Colonic mucosa (tissue), 4 donors: ENCODE measurements around the gene PHYHIPL. TPM values are rescaled to one million over a fixed set of nuclear protein-coding genes. Genes with fewer than 3 reads are reported as not detected.

Experiments used
- DNase-seq: peaks from one replicate; pipeline ENCODE4 v3.0.0-alpha.2; 2020
- H3K27ac ChIP-seq: fragments of 200-600 bp; one replicate; pipeline ENCODE4 v1.8.0; 2021
- H3K27me3 ChIP-seq: fragments of 200-600 bp; one replicate; pipeline ENCODE4 v1.8.0; 2021
- H3K36me3 ChIP-seq: fragments of 200-600 bp; one replicate; pipeline ENCODE4 v1.8.0; 2021
- H3K4me1 ChIP-seq: fragments of 200-600 bp; one replicate; pipeline ENCODE4 v1.8.0; 2021; ENCODE audit warnings: mild to moderate bottlenecking
- H3K4me3 ChIP-seq: fragments of 200-600 bp; one replicate; pipeline ENCODE4 v1.8.0; 2021
- H3K9ac ChIP-seq, 2 donors: one replicate each; pipeline ENCODE4 v1.7.0; 2013; ENCODE audit warnings: control low read depth in 2 of 2, low read depth in 2 of 2, low read length in 2 of 2
- H3K9me3 ChIP-seq: fragments of 200-600 bp; one replicate; pipeline ENCODE4 v1.8.0; 2021
- intact Hi-C: fragments of 100-400 bp; cut with DNase I; formaldehyde crosslinking; loops from one replicate; pipeline ENCODE4 v1.14.1; 2022
- total RNA-seq, 2 donors: library from RNA; stranded (reverse); fragmentation: NEBNext Ultra II Directional in 1 of 2; extraction: Animal tissue kit (Norgen Biotek cat#: 25700) in 1 of 2; gene quantifications; one replicate each; pipeline ENCODE4 v1.2.1, GENCODE V29; 2021
- TF ChIP-seq, protein P1 (sequence below): fragments of 200-600 bp; IDR thresholded peaks from one replicate; pipeline ENCODE4 v1.8.0; 2022; ENCODE audit warnings: antibody characterized with exemption, mild to moderate bottlenecking
- donor health status: healthy.
- donor health status: DM: no; HTN: no; CAD: no.
- donor health status: DM: no; HTN: no; CAD: no.

PHYHIPL gene
- total RNA-seq, 2 donors from 2014 or later = 0.30 TPM; not detected in 1

DNA sequence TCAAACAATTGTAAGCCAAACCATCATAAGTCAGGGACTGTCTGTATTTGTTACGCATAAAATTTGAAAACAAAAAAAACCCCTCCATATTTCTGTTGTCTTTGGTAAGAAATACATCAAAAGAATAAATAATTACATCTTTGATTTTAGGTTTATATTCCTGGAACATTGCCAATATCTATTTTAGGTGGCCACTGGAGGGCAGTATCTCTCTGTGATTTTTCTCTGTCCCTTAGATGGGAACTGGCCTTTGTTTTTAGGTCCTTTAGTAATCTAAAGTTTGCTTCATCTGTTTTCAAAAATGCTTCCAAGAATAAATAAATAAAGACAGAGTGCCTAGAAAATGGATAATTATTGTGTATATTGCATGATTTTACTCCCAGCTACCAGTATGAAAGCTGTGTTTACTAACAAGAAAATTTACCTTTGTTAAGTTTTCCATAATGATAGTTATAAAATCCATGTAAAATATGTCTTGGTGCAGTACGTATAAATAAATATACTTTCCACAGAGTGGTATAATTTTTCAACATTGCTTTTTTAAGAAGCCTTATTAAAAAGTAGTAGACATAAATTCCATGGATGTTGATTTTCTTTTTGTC lies 64.2 kb downstream of the PHYHIPL start:
- H3K27ac ChIP-seq = no peak overlapping the region
- TF ChIP-seq, protein P1, sequence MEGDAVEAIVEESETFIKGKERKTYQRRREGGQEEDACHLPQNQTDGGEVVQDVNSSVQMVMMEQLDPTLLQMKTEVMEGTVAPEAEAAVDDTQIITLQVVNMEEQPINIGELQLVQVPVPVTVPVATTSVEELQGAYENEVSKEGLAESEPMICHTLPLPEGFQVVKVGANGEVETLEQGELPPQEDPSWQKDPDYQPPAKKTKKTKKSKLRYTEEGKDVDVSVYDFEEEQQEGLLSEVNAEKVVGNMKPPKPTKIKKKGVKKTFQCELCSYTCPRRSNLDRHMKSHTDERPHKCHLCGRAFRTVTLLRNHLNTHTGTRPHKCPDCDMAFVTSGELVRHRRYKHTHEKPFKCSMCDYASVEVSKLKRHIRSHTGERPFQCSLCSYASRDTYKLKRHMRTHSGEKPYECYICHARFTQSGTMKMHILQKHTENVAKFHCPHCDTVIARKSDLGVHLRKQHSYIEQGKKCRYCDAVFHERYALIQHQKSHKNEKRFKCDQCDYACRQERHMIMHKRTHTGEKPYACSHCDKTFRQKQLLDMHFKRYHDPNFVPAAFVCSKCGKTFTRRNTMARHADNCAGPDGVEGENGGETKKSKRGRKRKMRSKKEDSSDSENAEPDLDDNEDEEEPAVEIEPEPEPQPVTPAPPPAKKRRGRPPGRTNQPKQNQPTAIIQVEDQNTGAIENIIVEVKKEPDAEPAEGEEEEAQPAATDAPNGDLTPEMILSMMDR = peak; percentile 58
- no peak overlapping the region for H3K9ac ChIP-seq
- intact Hi-C loops = loop anchor here (2.0 to 10.0 kb wide), 2 partner anchors 224 to 378 kb away; no protein-coding TSS in a partner anchor
- no peaks in the 10 kb centered on the region for H3K36me3 ChIP-seq
- H3K4me3 ChIP-seq = no peak overlapping the region
- no peaks in the 10 kb centered on the region for H3K27me3 ChIP-seq
- no peaks in the 10 kb centered on the region for H3K9me3 ChIP-seq
- no peaks in the 10 kb centered on the region for H3K4me1 ChIP-seq
- peak; percentile 23 for DNase-seq

DNA sequence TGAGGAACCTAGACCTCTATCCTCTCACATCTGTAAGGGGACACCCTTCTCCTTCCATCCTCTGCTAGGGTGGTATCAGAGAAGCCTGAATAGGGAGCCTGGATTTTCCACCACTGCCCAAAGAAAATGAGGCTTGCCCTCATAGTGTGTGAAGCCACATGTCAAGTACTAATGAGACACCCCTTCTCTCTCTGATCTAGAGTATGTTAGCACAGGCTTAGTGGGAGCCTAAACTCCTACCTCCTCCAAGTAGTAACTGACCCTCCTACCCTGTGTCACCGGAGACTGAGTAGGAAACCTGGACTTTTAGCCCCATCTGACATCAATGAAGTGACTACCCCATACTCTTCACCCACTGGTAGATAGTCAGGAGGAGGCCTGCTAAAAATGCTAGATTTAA lies 65.6 kb downstream of the PHYHIPL start:
- no peaks in the 10 kb centered on the region for H3K36me3 ChIP-seq
- TF ChIP-seq, protein P1 = no peak
- H3K27ac ChIP-seq = no peak overlapping the region
- intact Hi-C loops = loop anchor here (10.0 kb wide), 1 partner anchor 223 kb away; no protein-coding TSS in a partner anchor
- no peaks in the 10 kb centered on the region for H3K4me1 ChIP-seq
- H3K4me3 ChIP-seq = no peak overlapping the region
- no peaks in the 10 kb centered on the region for H3K9me3 ChIP-seq
- no peaks in the 10 kb centered on the region for H3K27me3 ChIP-seq
- H3K9ac ChIP-seq = no peak overlapping the region
- no peak for DNase-seq

DNA sequence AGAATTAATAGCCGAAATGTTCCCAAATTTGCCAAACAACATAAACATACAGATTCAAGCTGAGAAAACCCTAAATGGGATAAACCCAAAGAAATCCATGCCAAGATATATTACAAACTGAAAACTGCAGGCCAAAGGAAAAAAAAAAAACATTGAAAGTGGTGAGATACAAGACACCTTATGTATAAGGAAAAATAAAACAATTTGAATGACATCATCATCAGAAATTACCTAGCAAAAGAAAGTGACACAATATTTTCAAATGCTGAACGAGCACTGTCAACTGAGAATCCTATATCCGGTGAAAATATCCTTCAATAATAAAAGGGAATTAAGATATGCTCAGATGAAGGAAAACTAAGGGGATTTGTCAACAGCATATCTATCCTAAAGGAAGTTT lies 66.5 kb downstream of the PHYHIPL start:
- Histone ChIP-seq H3K27ac (no peak overlapping the region), H3K4me1 (no peaks in the 10 kb centered on the region), H3K4me3 (no peak overlapping the region), H3K27me3 (no peaks in the 10 kb centered on the region), H3K9ac (no peak overlapping the region), H3K9me3 (no peaks in the 10 kb centered on the region), H3K36me3 (no peaks in the 10 kb centered on the region)
- intact Hi-C loops = loop anchor here (10.0 kb wide), 1 partner anchor 222 kb away; no protein-coding TSS in a partner anchor
- no peak for DNase-seq
- TF ChIP-seq, protein P1 = no peak

DNA sequence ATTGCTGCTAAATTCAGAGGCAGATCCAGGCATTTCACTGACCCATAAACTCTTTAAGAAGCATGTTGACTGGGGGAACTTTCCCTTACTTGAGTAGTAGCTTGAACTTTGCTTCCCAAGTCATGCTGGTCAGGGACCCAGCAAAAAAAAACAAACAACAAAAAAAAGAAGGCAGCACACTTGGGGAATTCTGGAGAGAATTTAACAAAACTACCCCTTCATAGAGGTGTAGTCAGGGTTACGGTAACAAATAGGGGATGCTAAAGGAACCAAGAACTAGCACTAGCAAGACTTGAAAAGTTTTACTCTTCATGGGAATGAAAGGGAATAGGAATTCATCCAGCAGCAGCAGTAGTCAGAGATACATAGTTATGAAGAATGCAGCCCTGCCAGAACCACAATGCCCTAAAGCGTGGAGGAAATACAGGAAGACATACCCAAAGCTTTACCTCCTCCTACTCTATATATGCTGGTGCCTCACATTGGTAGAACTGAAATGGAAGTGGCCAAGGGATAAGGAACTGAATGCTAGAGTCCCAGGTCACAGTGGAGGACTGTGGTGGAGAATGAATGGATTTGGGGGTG lies 67.3 kb downstream of the PHYHIPL start:
- intact Hi-C loops = loop anchor here (10.0 kb wide), 1 partner anchor 221 kb away; no protein-coding TSS in a partner anchor
- Histone ChIP-seq H3K4me3 (no peak overlapping the region), H3K27me3 (no peaks in the 10 kb centered on the region), H3K36me3 (no peaks in the 10 kb centered on the region), H3K27ac (no peak overlapping the region), H3K9me3 (no peaks in the 10 kb centered on the region), H3K4me1 (no peaks in the 10 kb centered on the region), H3K9ac (no peak overlapping the region)
- TF ChIP-seq, protein P1 = no peak
- DNase-seq = no peak

DNA sequence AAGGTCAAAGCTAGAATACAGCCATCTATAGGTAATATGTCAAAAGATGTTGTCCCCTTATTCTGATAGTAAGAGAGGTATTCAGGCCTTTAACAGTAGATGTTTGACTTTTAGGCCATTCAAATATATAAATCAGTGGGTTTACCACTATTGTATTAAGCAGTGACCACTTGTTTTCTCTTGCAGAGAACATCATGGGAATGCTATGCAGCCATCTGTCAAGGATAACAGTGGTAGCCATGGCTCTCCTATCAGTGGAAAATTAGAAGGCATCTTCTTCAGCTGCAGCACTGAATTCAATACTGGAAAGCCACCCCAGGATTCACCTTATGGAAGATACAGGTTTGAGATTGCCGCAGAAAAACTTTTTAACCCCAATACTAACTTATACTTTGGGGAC lies 68.4 kb downstream of the PHYHIPL start:
- H3K27ac ChIP-seq = no peak overlapping the region

More for the DNA sequence above, 68.4 kb downstream of the PHYHIPL start:
- no peaks in the 10 kb centered on the region for H3K9me3 ChIP-seq
- intact Hi-C loops = loop anchor here (10.0 kb wide), 1 partner anchor 220 kb away; no protein-coding TSS in a partner anchor
- no peak overlapping the region for H3K4me3 ChIP-seq
- H3K4me1 ChIP-seq = no peaks in the 10 kb centered on the region
- DNase-seq = no peak
- H3K36me3 ChIP-seq = no peaks in the 10 kb centered on the region
- H3K27me3 ChIP-seq = no peaks in the 10 kb centered on the region
- TF ChIP-seq, protein P1 = no peak
- no peak overlapping the region for H3K9ac ChIP-seq
